Activated CD8-positive, alpha-beta T cell treated with anti-CD3 and anti-CD28 coated beads, Interleukin-2, amount 10 ng/mL, durations not matched to agents 7 days and 5 days (primary cell): ENCODE data around the gene CDH13. TPM values are rescaled to one million over a fixed set of nuclear protein-coding genes. Genes with fewer than 3 reads are reported as not detected.

ENCODE experiments used
- ATAC-seq: fragments of 150-1000 bp; cut with Tn5 transposase; one replicate; pipeline ENCODE4 v1.10.0; 2021; ENCODE audit warnings: moderate library complexity
- CTCF ChIA-PET: fragments of 350-600 bp; sonication (Branson Sonifier 250); formaldehyde crosslinking; loops from one replicate; lab custom pipeline; 2021; ENCODE audit warnings: antibody characterized with exemption; lab: Charles Lee
- POLR2A ChIA-PET: fragments of 350-600 bp; sonication (Branson Sonifier 250); formaldehyde crosslinking; loops from one replicate; lab custom pipeline; 2021; ENCODE audit warnings: antibody characterized with exemption; lab: Charles Lee
- DNase-seq: peaks from one replicate; pipeline ENCODE4 v3.0.0-alpha.2; 2020
- H3K27ac Mint-ChIP-seq: one replicate; pipeline ENCODE4 v1.8.0; 2021; ENCODE audit warnings: mild to moderate bottlenecking, mixed read lengths
- H3K27me3 Mint-ChIP-seq: one replicate; pipeline ENCODE4 v1.8.0; 2021; ENCODE audit warnings: low read depth, mixed read lengths
- H3K36me3 Mint-ChIP-seq: one replicate; pipeline ENCODE4 v1.8.0; 2021; ENCODE audit warnings: low read depth, mixed read lengths
- H3K4me1 Mint-ChIP-seq: one replicate; pipeline ENCODE4 v1.8.0; 2021; ENCODE audit warnings: low read depth, mixed read lengths
- H3K4me3 Mint-ChIP-seq: one replicate; pipeline ENCODE4 v1.8.0; 2021; ENCODE audit warnings: mild to moderate bottlenecking, mixed read lengths
- H3K9me3 Mint-ChIP-seq: one replicate; pipeline ENCODE4 v1.8.0; 2022; ENCODE audit warnings: mixed read lengths; ENCODE audit not compliant: insufficient read depth
- total RNA-seq, 2 experiments: library from RNA; stranded (reverse); gene quantifications; one replicate each; pipeline ENCODE4 v1.2.3, GENCODE V29; 2021

Gene CDH13
- total RNA-seq, 2 experiments from 2014 or later: not detected

GRCh38 chr16:83271123-83271522 is 644.4 kb downstream of the CDH13 start:
- ChIA-PET CTCF (no interaction called here), POLR2A (no interaction called here)
- ATAC-seq: no peak
- Mint-ChIP-seq H3K4me1 (no peaks in the 10 kb centered on the region), H3K36me3 (no peaks in the 10 kb centered on the region), H3K9me3 (no peaks in the 10 kb centered on the region), H3K27ac (no peak overlapping the region), H3K4me3 (no peak overlapping the region), H3K27me3 (no peaks in the 10 kb centered on the region)
- DNase-seq: no peak

GRCh38 chr16:83271970-83272575 is 645.3 kb downstream of the CDH13 start:
- ChIA-PET CTCF (no interaction called here), POLR2A (no interaction called here)
- no peak for ATAC-seq
- H3K9me3 Mint-ChIP-seq: no peaks in the 10 kb centered on the region
- H3K4me3 Mint-ChIP-seq: no peak overlapping the region
- H3K27ac Mint-ChIP-seq: no peak overlapping the region
- no peaks in the 10 kb centered on the region for H3K27me3 Mint-ChIP-seq
- H3K36me3 Mint-ChIP-seq: no peaks in the 10 kb centered on the region
- no peak for DNase-seq
- no peaks in the 10 kb centered on the region for H3K4me1 Mint-ChIP-seq

GRCh38 chr16:83272843-83273242 is 646.1 kb downstream of the CDH13 start:
- POLR2A ChIA-PET: no interaction called here
- H3K27ac Mint-ChIP-seq: no peak overlapping the region
- no peaks in the 10 kb centered on the region for H3K4me1 Mint-ChIP-seq
- no peak for ATAC-seq
- H3K9me3 Mint-ChIP-seq: no peaks in the 10 kb centered on the region
- no peak overlapping the region for H3K4me3 Mint-ChIP-seq
- no peak for DNase-seq
- H3K36me3 Mint-ChIP-seq: no peaks in the 10 kb centered on the region
- no peaks in the 10 kb centered on the region for H3K27me3 Mint-ChIP-seq
- CTCF ChIA-PET: no interaction called here

GRCh38 chr16:83273504-83274173 is 646.9 kb downstream of the CDH13 start:
- no peaks in the 10 kb centered on the region for H3K4me1 Mint-ChIP-seq
- no peak overlapping the region for H3K4me3 Mint-ChIP-seq
- POLR2A ChIA-PET: no interaction called here
- CTCF ChIA-PET: no interaction called here
- no peaks in the 10 kb centered on the region for H3K9me3 Mint-ChIP-seq
- no peak for ATAC-seq
- DNase-seq: no peak
- H3K36me3 Mint-ChIP-seq: no peaks in the 10 kb centered on the region
- H3K27me3 Mint-ChIP-seq: no peaks in the 10 kb centered on the region
- no peak overlapping the region for H3K27ac Mint-ChIP-seq

GRCh38 chr16:83279251-83279650 is 652.5 kb downstream of the CDH13 start:
- CTCF ChIA-PET: no interaction called here
- no peaks in the 10 kb centered on the region for H3K4me1 Mint-ChIP-seq
- DNase-seq (no peak), ATAC-seq (no peak)
- H3K9me3 Mint-ChIP-seq: no peaks in the 10 kb centered on the region
- POLR2A ChIA-PET: no interaction called here
- no peak overlapping the region for H3K4me3 Mint-ChIP-seq
- H3K27me3 Mint-ChIP-seq: no peaks in the 10 kb centered on the region
- H3K27ac Mint-ChIP-seq: no peak overlapping the region
- no peaks in the 10 kb centered on the region for H3K36me3 Mint-ChIP-seq

GRCh38 chr16:83285921-83286320 is 659.2 kb downstream of the CDH13 start:
- Mint-ChIP-seq H3K27me3 (no peaks in the 10 kb centered on the region), H3K36me3 (no peaks in the 10 kb centered on the region), H3K4me1 (no peaks in the 10 kb centered on the region), H3K9me3 (no peaks in the 10 kb centered on the region), H3K27ac (no peak overlapping the region), H3K4me3 (no peak overlapping the region)
- ChIA-PET CTCF (no interaction called here), POLR2A (no interaction called here)
- DNase-seq: no peak
- ATAC-seq: no peak

GRCh38 chr16:83296505-83296904 is 669.7 kb downstream of the CDH13 start:
- Mint-ChIP-seq H3K4me1 (no peaks in the 10 kb centered on the region), H3K4me3 (no peak overlapping the region), H3K36me3 (no peaks in the 10 kb centered on the region), H3K27me3 (no peaks in the 10 kb centered on the region), H3K9me3 (no peaks in the 10 kb centered on the region), H3K27ac (no peak overlapping the region)
- ATAC-seq (no peak), DNase-seq (no peak)
- ChIA-PET CTCF (no interaction called here), POLR2A (no interaction called here)

GRCh38 chr16:83298541-83298940 is 671.8 kb downstream of the CDH13 start:
- CTCF ChIA-PET: no interaction called here

GRCh38 chr16:83300326-83300725 is 673.6 kb downstream of the CDH13 start:
- ChIA-PET CTCF (no interaction called here), POLR2A (no interaction called here)
- Mint-ChIP-seq H3K27ac (no peak overlapping the region), H3K27me3 (no peaks in the 10 kb centered on the region), H3K4me3 (no peak overlapping the region), H3K4me1 (no peaks in the 10 kb centered on the region), H3K36me3 (no peaks in the 10 kb centered on the region), H3K9me3 (no peaks in the 10 kb centered on the region)
- no peak for ATAC-seq
- no peak for DNase-seq

More at GRCh38 chr16:83298541-83298940, 671.8 kb downstream of the CDH13 start:
- Mint-ChIP-seq H3K4me3 (no peak overlapping the region), H3K4me1 (no peaks in the 10 kb centered on the region), H3K27me3 (no peaks in the 10 kb centered on the region), H3K36me3 (no peaks in the 10 kb centered on the region), H3K27ac (no peak overlapping the region), H3K9me3 (no peaks in the 10 kb centered on the region)
- POLR2A ChIA-PET: no interaction called here
- ATAC-seq (no peak), DNase-seq (no peak)

GRCh38 chr16:83301971-83302370 is 675.2 kb downstream of the CDH13 start:
- no peaks in the 10 kb centered on the region for H3K27me3 Mint-ChIP-seq
- ChIA-PET CTCF (no interaction called here), POLR2A (no interaction called here)
- no peak overlapping the region for H3K27ac Mint-ChIP-seq
- ATAC-seq: no peak
- no peaks in the 10 kb centered on the region for H3K36me3 Mint-ChIP-seq
- no peak overlapping the region for H3K4me3 Mint-ChIP-seq
- no peak for DNase-seq
- no peaks in the 10 kb centered on the region for H3K4me1 Mint-ChIP-seq
- H3K9me3 Mint-ChIP-seq: no peaks in the 10 kb centered on the region

GRCh38 chr16:83302853-83303252 is 676.1 kb downstream of the CDH13 start:
- Mint-ChIP-seq H3K4me3 (no peak overlapping the region), H3K4me1 (no peaks in the 10 kb centered on the region), H3K27me3 (no peaks in the 10 kb centered on the region), H3K9me3 (no peaks in the 10 kb centered on the region), H3K27ac (no peak overlapping the region), H3K36me3 (no peaks in the 10 kb centered on the region)
- ATAC-seq (no peak), DNase-seq (no peak)
- ChIA-PET CTCF (no interaction called here), POLR2A (no interaction called here)

- Mint-ChIP-seq H3K27me3 (no peaks in the 10 kb centered on the region), H3K4me3 (no peak overlapping the region), H3K36me3 (no peaks in the 10 kb centered on the region), H3K9me3 (no peaks in the 10 kb centered on the region), H3K4me1 (no peaks in the 10 kb centered on the region), H3K27ac (no peak overlapping the region)
- CTCF ChIA-PET: no interaction called here
- no peak for DNase-seq
- ATAC-seq: no peak
- POLR2A ChIA-PET: no interaction called here
Observed at GRCh38 chr16:83305092-83305491, 678.3 kb downstream of the CDH13 start.
